NCI-H345 treated with DMSO at 0.1 percent for 48 hours (cell line): ENCODE results near the gene VEZT.
A peak's percentile ranks its signal among the peaks of the same experiment; 100 is the strongest.
"Not testable (repeated sequence)": the region's sequence is repeated elsewhere in the genome, so short reads cannot be mapped to it uniquely, and the experiment has no call there.

Experiments used
- DNase-seq: peaks from one replicate; lab custom pipeline; 2025; ENCODE audit not compliant: unreplicated experiment; lab: John Stamatoyannopoulos, UW

VEZT gene

GRCh38 chr12:95217377-95218149 is at the start of gene VEZT, which contains the start of gene FGD6:
TSS of gene VEZT (plus strand) at chr12:95217807. CDS start at chr12:95217851, 44 bp downstream.
TSS of gene FGD6 (minus strand) at chr12:95217467. CDS start at chr12:95217240, 227 bp downstream.
- DNase-seq: peak; percentile 98

GRCh38 chr12:95168746-95169145 is 48.9 kb upstream of the VEZT start:
- no peak for DNase-seq

- DNase-seq: no peak
These were observed 48.2 kb upstream of the VEZT start for GRCh38 chr12:95169368-95169767.

GRCh38 chr12:95173392-95174251 is 44.0 kb upstream of the VEZT start:
- no peak for DNase-seq

- no peak for DNase-seq
These were observed 40.3 kb upstream of the VEZT start for GRCh38 chr12:95177201-95177768.

GRCh38 chr12:95178136-95178535 is 39.5 kb upstream of the VEZT start:
- no peak for DNase-seq

- DNase-seq: no peak
These were observed 38.6 kb upstream of the VEZT start for GRCh38 chr12:95179011-95179410.

- no peak for DNase-seq
These were observed 36.5 kb upstream of the VEZT start for GRCh38 chr12:95181103-95181502.

GRCh38 chr12:95182868-95183415 is 34.7 kb upstream of the VEZT start:
- DNase-seq: no peak

- no peak for DNase-seq
These were observed 33.5 kb upstream of the VEZT start for GRCh38 chr12:95184121-95184520.

- DNase-seq: no peak
These were observed 32.5 kb upstream of the VEZT start for GRCh38 chr12:95185072-95185471.

GRCh38 chr12:95185854-95186253 is 31.8 kb upstream of the VEZT start:
- no peak for DNase-seq

- no peak for DNase-seq
These were observed 29.7 kb upstream of the VEZT start for GRCh38 chr12:95187865-95188415.

- no peak for DNase-seq
These were observed 26.4 kb upstream of the VEZT start for GRCh38 chr12:95191060-95191696.

- no peak for DNase-seq
These were observed 25.3 kb upstream of the VEZT start for GRCh38 chr12:95192271-95192670.

- no peak for DNase-seq
These were observed 24.5 kb upstream of the VEZT start for GRCh38 chr12:95193139-95193538.

- no peak for DNase-seq
These were observed 22.5 kb upstream of the VEZT start for GRCh38 chr12:95195122-95195521.

GRCh38 chr12:95196875-95197569 is 20.6 kb upstream of the VEZT start:
- not testable (repeated sequence) for DNase-seq

GRCh38 chr12:95197636-95198035 is 20.0 kb upstream of the VEZT start:
- DNase-seq: no peak

GRCh38 chr12:95198914-95199313 is 18.7 kb upstream of the VEZT start:
- DNase-seq: no peak
